NCI-H524 (cell line): Measurements from ENCODE around the gene RALGPS2.
A peak's percentile ranks its signal among the peaks of the same experiment; 100 is the strongest.
"Not testable (repeated sequence)": the region's sequence is repeated elsewhere in the genome, so short reads cannot be mapped to it uniquely, and the experiment has no call there.

Source experiments
- DNase-seq, 2 experiments: peaks; one replicate each; lab custom pipeline; 2025; lab: John Stamatoyannopoulos, UW

The RALGPS2 gene

GRCh38 chr1:178724376-178724727 lies 692 bp upstream of the RALGPS2 start:
- peak in 1 of 2 experiments; percentile 23 for DNase-seq

DNA sequence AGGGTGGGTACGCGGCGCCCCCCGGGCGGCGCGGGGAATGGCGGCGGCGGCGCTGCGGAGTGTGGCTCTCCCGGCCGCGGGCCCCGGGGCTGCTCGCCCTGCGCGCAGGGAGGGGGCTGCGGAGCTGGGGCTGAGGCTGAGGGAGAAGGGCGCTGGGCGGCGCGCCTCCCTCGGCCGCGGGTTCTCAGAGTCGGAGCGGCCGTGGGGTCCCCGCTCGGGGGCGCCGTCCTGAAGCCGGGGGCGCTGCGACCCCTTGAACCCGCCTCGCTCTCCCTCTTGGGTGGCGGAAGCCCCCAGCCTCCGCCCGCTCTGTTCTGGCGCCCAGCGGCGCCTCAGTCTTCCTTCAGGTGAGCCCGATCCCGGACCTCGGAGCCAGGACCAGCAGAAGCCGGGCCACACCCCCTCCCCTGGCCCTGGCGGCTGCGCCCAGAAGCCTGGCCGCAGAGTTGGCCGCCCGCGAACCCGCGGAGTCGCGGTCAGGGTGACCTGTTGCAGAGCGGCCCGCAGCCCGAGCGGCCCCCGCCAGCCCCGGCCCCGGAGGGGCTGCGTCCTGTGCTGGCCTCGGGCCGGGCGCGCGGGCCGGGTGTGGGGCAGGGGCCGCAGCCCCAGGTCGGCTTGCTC lies 532 bp downstream of the RALGPS2 start:
- DNase-seq, result peak in 1 of 2 experiments; percentile 35

GRCh38 chr1:178726087-178726517 lies 1.1 kb downstream of the RALGPS2 start:
- peak; percentile 62 to 66 for DNase-seq

GRCh38 chr1:178726545-178726944 lies 1.5 kb downstream of the RALGPS2 start:
- DNase-seq, result no peak

- DNase-seq, result no peak
Observed at GRCh38 chr1:178727014-178727895, 2.2 kb downstream of the RALGPS2 start.

GRCh38 chr1:178733972-178734371 lies 8.9 kb downstream of the RALGPS2 start:
- no peak for DNase-seq

DNA sequence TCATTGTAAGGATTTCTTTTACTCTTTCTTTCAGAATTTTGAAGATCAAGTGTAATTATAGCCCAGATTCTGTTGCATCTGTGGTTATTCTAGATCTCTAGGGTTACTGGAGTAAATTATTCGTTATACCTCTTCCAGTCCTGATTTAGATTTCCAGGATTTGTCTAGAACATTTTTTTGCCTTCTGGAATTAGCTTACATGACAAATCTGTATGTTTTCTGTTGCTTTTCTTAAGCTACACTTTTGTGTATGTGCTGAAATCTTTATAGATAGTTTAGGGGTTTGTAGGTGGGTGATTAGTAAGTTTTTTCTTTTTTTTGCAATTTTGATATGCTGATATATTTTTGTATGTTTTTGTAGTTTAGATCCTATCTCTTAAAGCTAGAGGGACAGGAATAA lies 13.7 kb downstream of the RALGPS2 start:
- DNase-seq, result no peak

DNA sequence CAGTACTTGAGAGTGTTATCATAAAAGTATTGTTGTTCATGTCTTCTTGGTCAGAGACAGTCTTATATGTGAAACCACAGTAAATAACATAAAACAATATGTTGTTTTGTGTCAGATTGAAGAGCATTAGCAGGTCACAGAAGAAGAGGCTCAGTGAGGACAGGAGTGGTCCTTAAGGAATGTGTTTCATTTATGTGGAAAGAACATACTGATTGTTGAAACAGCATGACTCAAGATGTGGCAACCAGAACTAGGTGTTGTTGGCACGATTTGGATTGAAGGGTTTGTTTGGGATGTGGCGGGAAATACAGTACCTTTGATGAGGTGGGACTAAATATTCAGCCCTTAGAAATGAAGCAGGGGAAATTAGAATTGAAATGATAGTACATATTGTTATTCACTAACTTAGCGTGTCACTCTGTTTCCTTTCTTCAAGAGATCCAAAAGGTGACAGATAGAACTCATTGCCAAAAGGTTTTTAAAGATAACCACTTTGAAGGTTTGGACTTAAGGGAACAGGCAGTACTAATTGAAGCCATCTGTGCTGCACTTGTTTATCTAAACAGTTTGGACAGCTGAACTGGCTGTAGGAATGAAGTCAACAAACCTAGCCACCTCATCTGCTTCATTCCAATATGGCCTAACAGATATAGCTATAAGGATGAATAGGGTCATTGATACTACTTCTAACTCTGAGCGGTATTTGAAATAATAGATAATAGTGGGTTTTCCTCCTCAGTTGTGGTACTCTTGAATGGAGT lies 14.4 kb downstream of the RALGPS2 start:
- DNase-seq, result no peak

DNA sequence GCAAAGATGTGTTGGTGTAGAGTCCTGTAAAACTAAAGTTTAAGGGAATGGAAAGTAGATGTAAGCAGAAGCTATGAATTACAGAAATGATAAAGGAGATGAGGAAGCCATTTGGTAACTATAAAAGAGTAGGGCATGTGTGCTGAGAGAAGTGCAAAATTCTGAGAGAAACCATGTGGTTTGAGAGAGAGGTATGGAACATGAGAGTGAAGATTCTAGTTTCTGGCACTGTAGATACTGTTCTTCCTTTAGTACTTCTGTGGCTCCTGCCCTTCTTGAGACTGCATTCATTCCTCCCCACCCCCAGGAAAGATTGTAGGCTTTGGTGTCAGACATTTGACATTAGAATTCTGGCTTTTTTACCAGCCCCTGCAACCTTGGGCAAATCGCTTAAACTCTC lies 15.4 kb downstream of the RALGPS2 start:
- no peak for DNase-seq

DNA sequence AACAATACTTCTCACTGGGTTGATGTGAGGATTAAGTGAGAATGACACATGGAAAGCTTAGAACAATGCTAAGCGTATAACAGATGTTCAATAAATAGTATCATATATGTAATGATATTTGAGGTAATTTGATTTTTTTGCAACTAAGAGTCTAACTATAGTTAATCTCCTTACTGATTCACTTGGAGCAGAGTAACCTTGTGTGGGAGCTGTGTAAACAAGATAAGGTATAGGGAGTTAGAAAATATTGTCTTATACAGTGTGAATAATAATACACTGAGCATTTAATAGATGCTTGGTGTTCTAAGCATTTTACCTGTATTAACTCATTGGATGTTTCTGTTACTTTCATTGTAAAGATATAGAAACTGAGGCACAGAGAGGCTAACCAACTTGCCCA lies 15.9 kb downstream of the RALGPS2 start:
- DNase-seq, result peak in 1 of 2 experiments; percentile 5

DNA sequence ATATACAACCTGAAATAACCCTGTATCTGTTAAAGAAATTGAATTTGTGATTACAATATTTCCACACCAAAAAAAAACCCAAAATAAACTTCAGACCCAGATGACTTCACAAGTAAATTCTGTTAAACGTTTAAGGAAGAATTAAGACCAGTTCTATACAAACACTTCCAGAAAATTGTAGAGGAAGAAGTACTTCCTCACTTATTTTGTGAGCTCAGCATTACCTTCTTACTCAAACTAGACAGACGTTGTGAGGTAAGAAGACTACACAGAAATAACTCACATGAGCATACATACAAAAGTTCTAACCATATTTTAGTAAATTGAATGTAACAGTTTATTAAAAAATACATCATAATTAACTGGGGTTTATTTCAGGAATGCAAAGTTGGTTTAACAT lies 18.8 kb downstream of the RALGPS2 start:
- no peak for DNase-seq

DNA sequence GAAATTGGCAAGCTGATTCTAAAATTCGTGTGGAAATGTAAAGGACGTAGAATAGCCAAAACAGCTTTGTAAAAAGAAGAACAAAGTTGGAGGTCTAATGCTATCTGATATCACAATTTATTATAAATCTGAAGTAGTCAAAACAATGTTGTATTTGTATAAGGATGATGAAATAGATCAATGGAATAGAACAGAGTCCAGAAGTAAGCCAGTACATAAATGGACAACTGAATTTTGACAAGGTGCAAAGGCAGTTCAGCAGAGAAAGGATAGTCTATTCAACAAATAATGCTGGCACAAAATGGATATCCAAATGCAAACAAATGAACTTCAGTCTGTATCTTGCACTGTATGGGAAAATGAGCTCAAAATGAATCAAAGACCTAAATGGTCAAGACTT lies 20.2 kb downstream of the RALGPS2 start:
- no peak for DNase-seq

DNA sequence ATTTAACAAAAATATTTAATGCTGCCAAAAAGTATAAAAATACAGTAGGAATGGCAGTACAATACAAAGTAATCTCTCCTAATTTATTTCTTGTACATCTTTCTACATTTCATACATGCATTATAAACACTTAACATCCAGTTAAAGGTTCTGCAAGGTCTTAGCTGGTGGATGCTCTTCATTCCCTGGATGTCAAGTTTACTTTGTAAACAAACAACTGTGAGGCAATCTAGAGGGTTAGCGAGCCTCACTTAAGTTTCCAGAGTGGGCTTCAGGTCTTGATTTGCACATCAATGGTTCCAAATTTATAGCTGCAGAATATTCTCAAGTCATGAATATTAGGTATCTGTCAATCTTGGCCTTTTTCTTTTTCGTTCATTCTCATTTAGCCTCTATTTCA lies 21.3 kb downstream of the RALGPS2 start:
- DNase-seq, result no peak

DNA sequence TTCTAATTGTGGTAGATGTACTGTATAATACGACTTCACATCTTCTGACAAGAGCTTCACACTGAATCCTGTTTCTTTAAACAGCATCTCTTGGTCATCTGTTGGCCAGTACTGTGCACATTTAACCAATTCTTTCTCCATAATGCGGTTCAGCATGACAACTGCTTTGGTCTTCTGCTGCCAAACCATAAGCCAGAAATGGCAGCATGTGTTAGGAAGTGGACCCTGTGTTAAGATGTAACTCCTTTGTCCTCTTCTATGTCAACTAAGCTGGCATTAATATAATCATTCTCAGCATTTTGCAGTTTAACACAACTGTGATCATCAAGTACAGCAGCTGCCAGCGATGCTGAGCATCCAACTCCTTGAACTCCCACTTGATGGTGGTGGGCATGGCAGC lies 22.3 kb downstream of the RALGPS2 start:
- not testable (repeated sequence) for DNase-seq

GRCh38 chr1:178749581-178750166 lies 24.6 kb downstream of the RALGPS2 start:
- peak in 1 of 2 experiments; percentile 1 for DNase-seq

DNA sequence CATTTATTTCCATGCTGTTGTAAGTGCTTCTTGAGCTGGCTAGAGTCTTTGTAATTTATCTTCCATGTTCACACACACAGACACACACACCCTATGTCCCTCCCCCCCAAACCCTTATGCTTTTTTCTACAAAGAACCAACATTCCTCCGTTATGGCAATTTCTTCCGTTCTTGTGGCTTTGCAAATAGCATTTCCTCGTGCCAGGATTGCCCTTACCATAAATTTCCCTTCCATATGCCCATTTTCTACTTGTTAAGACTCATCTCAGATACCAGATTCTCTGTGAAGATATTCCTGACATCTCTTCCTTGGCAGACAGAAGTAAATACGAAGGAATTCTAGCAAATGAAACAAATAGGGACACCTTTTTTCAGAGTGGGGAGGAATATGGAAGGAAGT lies 26.0 kb downstream of the RALGPS2 start:
- DNase-seq, result no peak

GRCh38 chr1:178752891-178753290 lies 27.8 kb downstream of the RALGPS2 start:
- DNase-seq, result no peak

DNA sequence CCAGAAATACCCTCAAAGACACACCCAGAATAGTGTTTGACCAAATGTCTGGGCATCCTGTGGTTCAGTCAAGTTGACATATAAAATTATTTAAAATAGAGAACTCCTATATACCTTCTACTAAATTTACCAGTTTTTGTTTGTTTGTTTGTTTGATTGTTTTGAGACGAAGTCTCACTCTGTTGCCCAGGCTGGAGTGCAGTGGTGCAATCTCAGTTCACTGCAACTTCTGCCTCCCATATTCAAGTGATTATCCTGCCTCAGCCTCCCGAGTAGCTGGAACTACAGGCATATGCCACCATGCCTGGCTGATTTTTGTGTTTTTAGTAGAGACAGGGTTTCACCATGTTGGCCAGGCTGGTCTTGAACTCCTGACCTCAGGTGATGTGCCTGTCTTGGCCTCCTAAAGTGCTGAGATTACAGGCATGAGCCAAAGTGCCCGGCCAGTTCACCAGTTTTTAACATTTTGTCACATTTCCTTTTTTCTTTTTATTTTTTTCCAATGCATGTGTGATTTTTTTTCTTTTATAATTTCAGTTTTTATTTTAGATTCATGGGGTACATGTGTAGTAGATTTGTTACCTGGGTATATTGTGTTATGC lies 29.7 kb downstream of the RALGPS2 start:
- not testable (repeated sequence) for DNase-seq

GRCh38 chr1:178768423-178768822 lies 43.4 kb downstream of the RALGPS2 start:
- DNase-seq, result peak; percentile 4 to 39

GRCh38 chr1:178772952-178773351 lies 47.9 kb downstream of the RALGPS2 start:
- DNase-seq, result no peak

- DNase-seq, result peak in 1 of 2 experiments; percentile 21
Observed at GRCh38 chr1:178774263-178774662, 49.2 kb downstream of the RALGPS2 start.

GRCh38 chr1:178776553-178776952 lies 51.5 kb downstream of the RALGPS2 start:
- DNase-seq, result no peak
